HEK293T (cell line): Measurements from ENCODE around the gene LCN1.

ENCODE experiments used
- CTCF ChIA-PET: fragments of 350-600 bp; formaldehyde crosslinking; extraction: SDS; loops from one replicate; lab custom pipeline; 2021; ENCODE audit warnings: antibody characterized with exemption, inconsistent platforms; lab: Yijun Ruan, JAX
- POLR2A ChIA-PET: fragments of 350-600 bp; formaldehyde crosslinking; extraction: SDS; loops from one replicate; lab custom pipeline; 2020; ENCODE audit warnings: antibody characterized with exemption, inconsistent platforms; lab: Yijun Ruan, JAX
- DNase-seq: peaks from one replicate; pipeline ENCODE4 v3.0.0; 2012; ENCODE audit warnings: mixed read lengths; ENCODE audit errors: extremely low spot score
- ARNT ChIP-seq: fragments of 450-650 bp; IDR thresholded peaks from 2 replicates; pipeline ENCODE4 v1.6.1; 2017; ENCODE audit warnings: mild to moderate bottlenecking
- BHLHE40 ChIP-seq: fragments of 450-650 bp; IDR thresholded peaks from 2 replicates; pipeline ENCODE4 v1.6.1; 2016; ENCODE audit warnings: mild to moderate bottlenecking, moderate library complexity, borderline replicate concordance
- CTBP1 ChIP-seq: fragments of 450-650 bp; IDR thresholded peaks from 2 replicates; pipeline ENCODE4 v1.6.1; 2016; ENCODE audit warnings: borderline replicate concordance
- ELF4 ChIP-seq: fragments of 450-650 bp; IDR thresholded peaks from 2 replicates; pipeline ENCODE4 v1.6.1; 2017; ENCODE audit warnings: antibody characterized with exemption
- FOXA1 ChIP-seq: fragments of 450-650 bp; IDR thresholded peaks from 2 replicates; pipeline ENCODE4 v1.6.1; 2016; ENCODE audit warnings: mild to moderate bottlenecking
- FOXK2 ChIP-seq: fragments of 450-650 bp; IDR thresholded peaks from 2 replicates; pipeline ENCODE4 v1.6.1; 2016; ENCODE audit warnings: mild to moderate bottlenecking
- FOXM1 ChIP-seq: fragments of 450-650 bp; IDR thresholded peaks from 2 replicates; pipeline ENCODE4 v1.6.1; 2017; ENCODE audit warnings: mild to moderate bottlenecking, borderline replicate concordance
- HDGF ChIP-seq: fragments of 450-650 bp; IDR thresholded peaks from 2 replicates; pipeline ENCODE4 v1.6.1; 2017; ENCODE audit warnings: antibody characterized with exemption, borderline replicate concordance
- L3MBTL2 ChIP-seq: fragments of 450-650 bp; conservative IDR thresholded peaks from 2 replicates; pipeline ENCODE4 v1.6.1; 2016; ENCODE audit warnings: mild to moderate bottlenecking
- LEF1 ChIP-seq: fragments of 450-650 bp; IDR thresholded peaks from 2 replicates; pipeline ENCODE4 v1.6.1; 2017; ENCODE audit warnings: mild to moderate bottlenecking, borderline replicate concordance
- NFRKB ChIP-seq: fragments of 450-650 bp; IDR thresholded peaks from 2 replicates; pipeline ENCODE4 v1.6.1; 2016; ENCODE audit warnings: mild to moderate bottlenecking, moderate library complexity
- PKNOX1 ChIP-seq: fragments of 450-650 bp; IDR thresholded peaks from 2 replicates; pipeline ENCODE4 v1.6.1; 2016
- SP1 ChIP-seq: fragments of 450-650 bp; IDR thresholded peaks from 2 replicates; pipeline ENCODE4 v1.6.1; 2017
- SUZ12 ChIP-seq: fragments of 450-650 bp; IDR thresholded peaks from 2 replicates; pipeline ENCODE4 v1.6.1; 2016; ENCODE audit warnings: mild to moderate bottlenecking
- TARDBP ChIP-seq: fragments of 450-650 bp; IDR thresholded peaks from 2 replicates; pipeline ENCODE4 v1.6.1; 2016
- ZNF384 ChIP-seq: fragments of 450-650 bp; IDR thresholded peaks from 2 replicates; pipeline ENCODE4 v1.6.1; 2016

Gene LCN1

GRCh38 chr9:135551456-135551855 is 30.2 kb downstream of the LCN1 start:
- TF ChIP-seq ZNF384 (no peak), ELF4 (no peak), PKNOX1 (no peak), BHLHE40 (no peak), SP1 (no peak), NFRKB (no peak), FOXA1 (no peak), LEF1 (no peak), HDGF (no peak), CTBP1 (no peak), FOXM1 (no peak), ARNT (no peak), FOXK2 (no peak), TARDBP (no peak), SUZ12 (no peak), L3MBTL2 (no peak)
- no peak for DNase-seq
- POLR2A ChIA-PET = no interaction called here
- CTCF ChIA-PET = no interaction called here

- no peak for DNase-seq
- TF ChIP-seq SP1 = no peak
- TF ChIP-seq SUZ12 = no peak
- no peak for TF ChIP-seq BHLHE40
- TF ChIP-seq NFRKB = no peak
- TF ChIP-seq TARDBP = no peak
- CTCF ChIA-PET = interaction anchor here (0.6 kb wide), 1 partner anchor 11 kb away, joined by 4 read pairs; no protein-coding TSS in a partner anchor
- POLR2A ChIA-PET = no interaction called here
Measured at GRCh38 chr9:135552021-135552697, 30.9 kb downstream of the LCN1 start.

GRCh38 chr9:135552698-135553171 is 31.5 kb downstream of the LCN1 start:
- CTCF ChIA-PET = no interaction called here
- TF ChIP-seq HDGF (no peak), BHLHE40 (no peak), FOXM1 (no peak), SP1 (no peak)
- DNase-seq = no peak
- POLR2A ChIA-PET = no interaction called here

- TF ChIP-seq TARDBP = no peak
- TF ChIP-seq FOXK2 = no peak
- TF ChIP-seq FOXM1 = no peak
- TF ChIP-seq ZNF384 = no peak
- TF ChIP-seq LEF1 = no peak
- no peak for TF ChIP-seq L3MBTL2
- TF ChIP-seq BHLHE40 = no peak
- TF ChIP-seq ELF4 = no peak
- no peak for TF ChIP-seq FOXA1
- TF ChIP-seq SP1 = no peak
- no peak for TF ChIP-seq CTBP1
- TF ChIP-seq PKNOX1 = no peak
- no peak for TF ChIP-seq HDGF
- TF ChIP-seq ARNT = no peak
- TF ChIP-seq NFRKB = no peak
- no peak for TF ChIP-seq SUZ12
- ChIA-PET POLR2A (no interaction called here), CTCF (no interaction called here)
- DNase-seq = no peak
Measured at GRCh38 chr9:135554718-135555117, 33.5 kb downstream of the LCN1 start.

- CTCF ChIA-PET = no interaction called here
- TF ChIP-seq SP1 = no peak
- TF ChIP-seq CTBP1 = no peak
- no peak for TF ChIP-seq FOXA1
- no peak for TF ChIP-seq PKNOX1
- TF ChIP-seq L3MBTL2 = no peak
- no peak for TF ChIP-seq LEF1
- TF ChIP-seq BHLHE40 = no peak
- TF ChIP-seq TARDBP = no peak
- no peak for TF ChIP-seq ELF4
- no peak for TF ChIP-seq ZNF384
- TF ChIP-seq NFRKB = no peak
- no peak for TF ChIP-seq FOXM1
- no peak for DNase-seq
- POLR2A ChIA-PET = no interaction called here
Measured at GRCh38 chr9:135555203-135555602, 34.0 kb downstream of the LCN1 start.

- POLR2A ChIA-PET = no interaction called here
- TF ChIP-seq PKNOX1 = no peak
- no peak for TF ChIP-seq FOXK2
- TF ChIP-seq SP1 = no peak
- no peak for TF ChIP-seq BHLHE40
- no peak for TF ChIP-seq CTBP1
- TF ChIP-seq LEF1 = no peak
- no peak for TF ChIP-seq SUZ12
- TF ChIP-seq TARDBP = no peak
- no peak for TF ChIP-seq ARNT
- no peak for TF ChIP-seq NFRKB
- TF ChIP-seq L3MBTL2 = no peak
- no peak for TF ChIP-seq ELF4
- no peak for TF ChIP-seq ZNF384
- TF ChIP-seq FOXA1 = no peak
- no peak for TF ChIP-seq FOXM1
- CTCF ChIA-PET = no interaction called here
- no peak for DNase-seq
Measured at GRCh38 chr9:135555910-135556309, 34.7 kb downstream of the LCN1 start.
